HEK293T (cell line): ENCODE data around the gene CASP9.

Source experiments
- FOXM1 ChIP-seq: fragments of 450-650 bp; IDR thresholded peaks from 2 replicates; pipeline ENCODE4 v1.6.1; 2017; ENCODE audit warnings: mild to moderate bottlenecking, borderline replicate concordance
- L3MBTL2 ChIP-seq: fragments of 450-650 bp; conservative IDR thresholded peaks from 2 replicates; pipeline ENCODE4 v1.6.1; 2016; ENCODE audit warnings: mild to moderate bottlenecking
- TARDBP ChIP-seq: fragments of 450-650 bp; IDR thresholded peaks from 2 replicates; pipeline ENCODE4 v1.6.1; 2016
- ZNF384 ChIP-seq: fragments of 450-650 bp; IDR thresholded peaks from 2 replicates; pipeline ENCODE4 v1.6.1; 2016

GRCh38 chr1:15546641-15547040 is 22.6 kb upstream of the CASP9 start:
- TF ChIP-seq FOXM1 = no peak
- TF ChIP-seq L3MBTL2 = no peak
- TF ChIP-seq TARDBP = no peak
- no peak for TF ChIP-seq ZNF384
